RWPE2 (cell line): ENCODE results near the gene DRC3.

Experiments used
- ATAC-seq: fragments of 200-7000 bp; cut with Tn5 transposase; 3 replicates; pipeline ENCODE4 v1.9.1; 2021; ENCODE audit warnings: low read depth
- DNase-seq: peaks from one replicate; pipeline ENCODE4 v3.0.0-alpha.2; 2020; ENCODE audit warnings: low spot score
- H3K27ac ChIP-seq: fragments of 450-650 bp; 2 replicates; pipeline ENCODE4 v1.5.1; 2017; ENCODE audit warnings: mild to moderate bottlenecking; ENCODE audit not compliant: poor library complexity, severe bottlenecking
- H3K27me3 ChIP-seq: fragments of 250-450 bp; sonication (Bioruptor Pico); 2 replicates; pipeline ENCODE4 v1.5.1; 2021; ENCODE audit warnings: mild to moderate bottlenecking, moderate library complexity; ENCODE audit not compliant: insufficient read depth, poor library complexity, severe bottlenecking
- H3K36me3 ChIP-seq: fragments of 250-450 bp; sonication (Bioruptor Pico); 2 replicates; pipeline ENCODE4 v1.5.1; 2020; ENCODE audit warnings: low read depth, mild to moderate bottlenecking, moderate library complexity
- H3K4me1 ChIP-seq: fragments of 250-450 bp; sonication (Bioruptor Pico); 2 replicates; pipeline ENCODE4 v1.5.1; 2021; ENCODE audit warnings: mild to moderate bottlenecking, moderate library complexity; ENCODE audit not compliant: insufficient read depth, poor library complexity, severe bottlenecking
- H3K4me3 ChIP-seq: fragments of 250-450 bp; sonication (Bioruptor Pico); 2 replicates; pipeline ENCODE4 v1.5.1; 2021; ENCODE audit warnings: mild to moderate bottlenecking, moderate library complexity; ENCODE audit not compliant: severe bottlenecking
- H3K9me3 ChIP-seq: fragments of 250-450 bp; sonication (Bioruptor Pico); 2 replicates; pipeline ENCODE4 v1.5.1; 2021; ENCODE audit warnings: mild to moderate bottlenecking, moderate library complexity; ENCODE audit not compliant: severe bottlenecking
- TF ChIP-seq, protein P1 (sequence below): fragments of 450-650 bp; IDR thresholded peaks from one replicate; pipeline ENCODE4 v1.5.1; 2017; ENCODE audit warnings: mild to moderate bottlenecking, moderate library complexity; ENCODE audit not compliant: poor library complexity, severe bottlenecking

Gene DRC3

DNA sequence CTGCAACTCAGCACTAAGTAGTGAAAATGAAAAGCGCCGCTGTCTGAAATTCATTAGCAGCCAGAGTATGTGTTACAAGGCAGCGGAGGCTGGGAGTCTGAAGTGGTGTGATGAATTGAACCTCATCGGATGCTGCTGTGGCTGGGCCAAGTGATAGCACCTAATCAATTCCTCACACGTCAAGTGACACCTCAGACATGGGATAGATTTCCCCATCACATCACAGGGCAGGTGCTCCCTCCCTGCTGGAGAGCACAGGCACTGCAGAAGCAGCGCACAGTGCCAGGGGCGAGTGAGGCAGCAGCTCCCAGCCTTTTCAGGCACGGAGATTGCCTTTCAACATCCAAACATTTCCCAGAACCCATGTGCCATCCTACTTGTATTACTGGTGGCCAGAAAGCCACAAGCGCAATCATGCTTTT lies 32.2 kb downstream of the DRC3 start:
- TF ChIP-seq, protein P1, sequence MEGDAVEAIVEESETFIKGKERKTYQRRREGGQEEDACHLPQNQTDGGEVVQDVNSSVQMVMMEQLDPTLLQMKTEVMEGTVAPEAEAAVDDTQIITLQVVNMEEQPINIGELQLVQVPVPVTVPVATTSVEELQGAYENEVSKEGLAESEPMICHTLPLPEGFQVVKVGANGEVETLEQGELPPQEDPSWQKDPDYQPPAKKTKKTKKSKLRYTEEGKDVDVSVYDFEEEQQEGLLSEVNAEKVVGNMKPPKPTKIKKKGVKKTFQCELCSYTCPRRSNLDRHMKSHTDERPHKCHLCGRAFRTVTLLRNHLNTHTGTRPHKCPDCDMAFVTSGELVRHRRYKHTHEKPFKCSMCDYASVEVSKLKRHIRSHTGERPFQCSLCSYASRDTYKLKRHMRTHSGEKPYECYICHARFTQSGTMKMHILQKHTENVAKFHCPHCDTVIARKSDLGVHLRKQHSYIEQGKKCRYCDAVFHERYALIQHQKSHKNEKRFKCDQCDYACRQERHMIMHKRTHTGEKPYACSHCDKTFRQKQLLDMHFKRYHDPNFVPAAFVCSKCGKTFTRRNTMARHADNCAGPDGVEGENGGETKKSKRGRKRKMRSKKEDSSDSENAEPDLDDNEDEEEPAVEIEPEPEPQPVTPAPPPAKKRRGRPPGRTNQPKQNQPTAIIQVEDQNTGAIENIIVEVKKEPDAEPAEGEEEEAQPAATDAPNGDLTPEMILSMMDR = no peak
- Histone ChIP-seq H3K4me3 (no peak overlapping the region), H3K36me3 (no peaks in the 10 kb centered on the region), H3K27ac (no peak overlapping the region), H3K4me1 (peaks cover 5% of the 10 kb centered on the region), H3K27me3 (no peaks in the 10 kb centered on the region), H3K9me3 (no peaks in the 10 kb centered on the region)
- DNase-seq = no peak
- ATAC-seq = no peak

DNA sequence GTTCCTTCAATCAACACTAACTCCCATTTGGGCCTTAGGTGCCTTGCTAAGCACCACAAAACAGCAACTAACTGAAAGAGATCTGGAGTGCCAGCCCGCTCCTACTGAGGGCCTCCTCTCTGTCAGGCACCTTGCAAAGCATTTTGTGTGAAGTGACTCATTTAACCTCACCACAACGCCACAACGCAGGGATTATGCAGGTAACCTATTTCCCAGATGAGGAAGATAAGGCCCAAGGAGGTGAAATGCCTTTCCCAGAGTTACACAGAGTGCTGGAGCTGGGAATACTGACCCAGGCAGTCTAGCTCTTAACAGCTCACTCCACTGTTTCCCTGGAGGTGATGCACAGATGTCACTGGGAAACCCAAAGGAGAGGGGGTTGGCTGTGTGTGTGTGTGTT lies 32.8 kb downstream of the DRC3 start:
- peaks cover 5% of the 10 kb centered on the region for H3K4me1 ChIP-seq
- no peak overlapping the region for H3K27ac ChIP-seq
- no peak for DNase-seq
- no peaks in the 10 kb centered on the region for H3K27me3 ChIP-seq
- no peak overlapping the region for H3K4me3 ChIP-seq
- no peak for ATAC-seq
- TF ChIP-seq, protein P1 = no peak
- no peaks in the 10 kb centered on the region for H3K36me3 ChIP-seq
- H3K9me3 ChIP-seq = no peaks in the 10 kb centered on the region

DNA sequence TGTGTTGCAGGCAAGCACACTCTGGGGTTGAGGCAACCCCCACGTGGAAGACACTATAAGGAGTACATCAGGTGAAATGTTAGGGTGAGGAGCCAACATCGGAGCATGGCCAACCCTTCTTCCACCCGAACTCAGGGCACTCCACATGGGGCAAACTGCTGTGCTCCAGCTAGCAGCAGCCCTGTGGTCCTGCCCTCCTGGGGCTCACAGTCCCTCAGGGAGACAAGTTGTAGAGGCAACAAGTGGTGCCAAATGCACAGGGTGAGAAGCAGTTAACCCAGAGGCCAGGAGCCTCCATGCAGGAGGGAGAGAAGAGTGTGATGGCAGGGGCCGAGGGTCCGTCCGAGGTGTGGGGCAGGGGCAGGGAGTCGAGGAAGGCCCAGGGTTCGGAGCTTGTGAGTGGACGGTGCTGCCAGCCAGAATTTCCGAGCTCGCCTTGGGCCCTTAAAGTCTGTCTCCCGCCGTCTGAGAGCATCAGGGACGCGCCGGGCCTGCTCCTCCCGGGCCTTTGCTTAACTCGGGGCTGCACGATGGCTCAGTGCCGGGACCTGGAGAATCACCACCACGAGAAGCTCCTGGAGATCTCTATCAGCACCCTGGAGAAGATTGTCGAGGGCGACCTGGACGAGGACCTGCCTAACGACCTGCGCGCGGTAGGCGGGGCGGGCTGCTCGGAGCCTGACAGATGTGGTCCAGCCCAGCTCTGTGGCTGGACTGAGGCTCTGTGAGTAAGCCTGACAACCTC lies 34.0 kb downstream of the DRC3 start:
- Histone ChIP-seq H3K27me3 (no peaks in the 10 kb centered on the region), H3K9me3 (no peaks in the 10 kb centered on the region), H3K36me3 (no peaks in the 10 kb centered on the region), H3K27ac (no peak overlapping the region), H3K4me3 (no peak overlapping the region), H3K4me1 (peaks cover 5% of the 10 kb centered on the region)
- ATAC-seq (no peak), DNase-seq (no peak)
- TF ChIP-seq, protein P1 = no peak

DNA sequence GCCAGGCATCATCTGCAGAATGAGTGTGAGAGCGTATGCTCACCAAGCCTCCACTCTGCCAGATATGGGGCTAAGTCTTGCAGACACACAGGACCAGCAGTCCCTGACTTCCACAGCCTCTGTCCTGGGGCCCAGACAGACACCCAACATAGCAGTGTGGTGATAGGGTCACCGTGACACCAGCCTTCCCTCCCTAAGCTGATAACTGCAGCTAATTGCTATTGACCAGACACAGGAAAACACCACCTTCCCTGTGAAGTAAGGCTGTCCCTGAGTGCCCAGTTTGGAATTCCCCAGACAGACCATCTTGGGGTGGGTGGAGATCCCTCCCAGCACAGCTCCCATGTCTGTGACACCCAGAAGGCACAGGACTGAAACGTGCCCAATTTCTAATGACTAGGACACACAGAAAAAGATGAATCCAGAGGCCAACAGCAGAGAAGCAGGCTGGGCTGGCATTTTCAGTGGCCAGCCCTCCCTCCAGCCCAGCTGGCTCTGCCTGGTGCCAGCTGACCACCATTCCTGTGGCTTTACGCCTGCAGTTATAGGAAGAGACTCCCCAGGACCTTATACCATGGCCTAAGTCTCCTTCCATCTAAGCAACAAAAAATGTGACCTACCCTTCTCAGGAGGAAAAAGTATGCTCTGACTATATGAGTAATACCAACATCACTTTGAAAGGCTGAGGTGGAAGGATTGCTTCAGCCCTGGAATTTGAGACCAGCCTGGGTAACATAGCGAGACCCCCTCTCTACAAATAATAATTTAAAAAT lies 36.0 kb downstream of the DRC3 start:
- ATAC-seq (peak; percentile 87), DNase-seq (no peak)
- Histone ChIP-seq H3K27ac (peak overlapping the region; percentile 47), H3K4me3 (no peak overlapping the region), H3K27me3 (no peaks in the 10 kb centered on the region), H3K4me1 (peaks cover 5% of the 10 kb centered on the region), H3K9me3 (no peaks in the 10 kb centered on the region), H3K36me3 (no peaks in the 10 kb centered on the region)
- TF ChIP-seq, protein P1 = no peak
